ENCODE measurements around the gene ZNF814. TPM values are rescaled to one million over a fixed set of nuclear protein-coding genes. Genes with fewer than 3 reads are reported as not detected.
"Not testable (repeated sequence)": the region's sequence is repeated elsewhere in the genome, so short reads cannot be mapped to it uniquely, and the experiment has no call there.

Gene ZNF814
- total RNA-seq, 1 donor from 2014 or later = 11.2 TPM

DNA sequence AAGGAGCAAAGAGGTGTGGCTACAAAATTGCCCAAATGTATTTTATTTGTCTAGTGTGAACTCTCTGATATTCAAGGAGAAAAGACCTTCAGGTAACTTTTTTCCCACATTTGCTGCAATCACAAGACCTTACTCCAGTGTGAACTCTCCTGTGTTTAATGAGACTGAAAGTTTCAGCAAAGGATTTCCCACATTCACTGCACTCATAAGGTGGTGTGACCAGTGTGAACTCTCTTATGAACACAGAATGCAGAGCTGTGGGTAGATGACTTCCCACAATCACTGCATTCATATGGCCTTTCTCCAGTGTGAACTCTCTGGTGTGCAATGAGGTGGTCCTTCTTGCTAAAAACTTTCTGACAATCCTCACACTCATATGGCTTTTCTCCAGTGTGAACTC lies 16.4 kb downstream of the ZNF814 start:
- peaks cover 97% of the 10 kb centered on the region for H3K9me3 ChIP-seq (replicated peaks)
- intact Hi-C loops (cut with micrococcal nuclease) = no loop called here

GRCh38 chr19:57870225-57870624 lies 18.6 kb downstream of the ZNF814 start:
- no peak for DNase-seq
- H3K36me3 ChIP-seq = peaks cover 78% of the 10 kb centered on the region
- intact Hi-C loops (cut with micrococcal nuclease) = no loop called here
- no peaks in the 10 kb centered on the region for H3K27me3 ChIP-seq (ENCODE audit: low read depth)
- TF ChIP-seq, protein P1, sequence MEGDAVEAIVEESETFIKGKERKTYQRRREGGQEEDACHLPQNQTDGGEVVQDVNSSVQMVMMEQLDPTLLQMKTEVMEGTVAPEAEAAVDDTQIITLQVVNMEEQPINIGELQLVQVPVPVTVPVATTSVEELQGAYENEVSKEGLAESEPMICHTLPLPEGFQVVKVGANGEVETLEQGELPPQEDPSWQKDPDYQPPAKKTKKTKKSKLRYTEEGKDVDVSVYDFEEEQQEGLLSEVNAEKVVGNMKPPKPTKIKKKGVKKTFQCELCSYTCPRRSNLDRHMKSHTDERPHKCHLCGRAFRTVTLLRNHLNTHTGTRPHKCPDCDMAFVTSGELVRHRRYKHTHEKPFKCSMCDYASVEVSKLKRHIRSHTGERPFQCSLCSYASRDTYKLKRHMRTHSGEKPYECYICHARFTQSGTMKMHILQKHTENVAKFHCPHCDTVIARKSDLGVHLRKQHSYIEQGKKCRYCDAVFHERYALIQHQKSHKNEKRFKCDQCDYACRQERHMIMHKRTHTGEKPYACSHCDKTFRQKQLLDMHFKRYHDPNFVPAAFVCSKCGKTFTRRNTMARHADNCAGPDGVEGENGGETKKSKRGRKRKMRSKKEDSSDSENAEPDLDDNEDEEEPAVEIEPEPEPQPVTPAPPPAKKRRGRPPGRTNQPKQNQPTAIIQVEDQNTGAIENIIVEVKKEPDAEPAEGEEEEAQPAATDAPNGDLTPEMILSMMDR (IDR thresholded peaks at IDR 0.05; ENCODE audit: borderline replicate concordance) = no peak
- H3K4me1 ChIP-seq = peaks cover 8% of the 10 kb centered on the region
- peaks cover 97% of the 10 kb centered on the region for H3K9me3 ChIP-seq (replicated peaks)
- no peak overlapping the region for H3K4me3 ChIP-seq
- H3K27ac ChIP-seq (replicated peaks) = no peak overlapping the region

More for the DNA sequence above, 16.4 kb downstream of the ZNF814 start:
- H3K4me3 ChIP-seq = no peak overlapping the region
- H3K36me3 ChIP-seq = peaks cover 77% of the 10 kb centered on the region
- TF ChIP-seq, protein P1 (IDR thresholded peaks at IDR 0.05; ENCODE audit: borderline replicate concordance) = no peak
- no peak overlapping the region for H3K27ac ChIP-seq (replicated peaks)
- H3K27me3 ChIP-seq (ENCODE audit: low read depth) = no peaks in the 10 kb centered on the region
- DNase-seq = no peak
- H3K4me1 ChIP-seq = peaks cover 8% of the 10 kb centered on the region

DNA sequence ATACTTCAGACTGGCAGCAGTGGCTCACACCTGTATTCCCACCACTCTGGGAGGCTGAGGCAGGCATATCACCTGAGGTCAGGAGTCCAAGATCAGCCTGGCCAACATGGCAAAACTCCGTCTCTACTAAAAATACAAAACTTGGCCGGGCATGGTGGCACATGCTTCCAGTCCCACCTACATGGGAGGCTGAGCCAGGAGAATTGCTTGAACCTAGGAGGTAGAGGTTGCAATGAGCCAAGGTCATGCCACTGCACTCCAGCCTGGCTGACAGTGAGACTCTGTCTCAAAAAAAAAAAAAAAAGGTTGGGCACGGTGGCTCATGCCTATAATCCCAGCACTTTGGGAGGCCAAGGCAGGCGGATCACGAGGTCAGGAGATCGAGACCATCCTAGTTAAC lies 19.2 kb downstream of the ZNF814 start:
- intact Hi-C loops (cut with micrococcal nuclease); H3K27me3 ChIP-seq (ENCODE audit: low read depth); H3K4me1 ChIP-seq; H3K4me3 ChIP-seq; DNase-seq; H3K27ac ChIP-seq (replicated peaks): not testable (repeated sequence)
- H3K9me3 ChIP-seq (replicated peaks) = peaks cover 100% of the 10 kb centered on the region
- peaks cover 82% of the 10 kb centered on the region for H3K36me3 ChIP-seq

DNA sequence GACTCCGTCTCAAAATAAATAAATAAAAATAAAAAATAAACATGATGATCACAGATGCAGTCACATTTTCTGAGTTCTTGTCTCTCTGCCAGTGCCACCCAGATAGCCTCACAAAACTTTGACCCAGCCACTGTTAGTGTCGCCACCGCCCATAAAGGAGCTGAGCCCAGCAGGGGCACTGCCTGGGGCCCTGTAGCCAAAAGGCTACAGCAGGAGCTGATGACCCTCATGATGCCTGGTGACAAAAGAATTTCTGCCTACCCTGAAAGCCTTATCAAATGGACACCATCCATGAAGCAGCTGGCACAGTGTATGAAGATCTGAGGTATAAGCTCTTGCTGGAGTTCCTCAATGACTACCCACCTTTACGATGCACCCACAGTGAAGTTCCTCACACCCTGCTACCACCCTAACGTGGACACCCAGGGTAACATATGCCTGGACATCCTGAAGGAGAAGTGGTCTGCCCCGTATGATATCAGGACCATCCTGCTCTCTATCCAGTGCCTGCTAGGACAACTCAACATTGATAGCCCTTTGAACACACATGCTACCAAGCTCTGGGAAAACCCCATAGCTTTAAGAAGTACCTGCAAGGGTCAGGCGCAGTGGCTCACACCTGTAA lies 20.9 kb downstream of the ZNF814 start:
- no peak for DNase-seq
- peaks cover 95% of the 10 kb centered on the region for H3K9me3 ChIP-seq (replicated peaks)
- peaks cover 82% of the 10 kb centered on the region for H3K36me3 ChIP-seq
- no peak overlapping the region for H3K4me3 ChIP-seq
- intact Hi-C loops (cut with micrococcal nuclease) = no loop called here
- H3K4me1 ChIP-seq = peaks cover 8% of the 10 kb centered on the region
- H3K27ac ChIP-seq (replicated peaks) = no peak overlapping the region
- TF ChIP-seq, protein P1 (IDR thresholded peaks at IDR 0.05; ENCODE audit: borderline replicate concordance) = no peak
- no peaks in the 10 kb centered on the region for H3K27me3 ChIP-seq (ENCODE audit: low read depth)

DNA sequence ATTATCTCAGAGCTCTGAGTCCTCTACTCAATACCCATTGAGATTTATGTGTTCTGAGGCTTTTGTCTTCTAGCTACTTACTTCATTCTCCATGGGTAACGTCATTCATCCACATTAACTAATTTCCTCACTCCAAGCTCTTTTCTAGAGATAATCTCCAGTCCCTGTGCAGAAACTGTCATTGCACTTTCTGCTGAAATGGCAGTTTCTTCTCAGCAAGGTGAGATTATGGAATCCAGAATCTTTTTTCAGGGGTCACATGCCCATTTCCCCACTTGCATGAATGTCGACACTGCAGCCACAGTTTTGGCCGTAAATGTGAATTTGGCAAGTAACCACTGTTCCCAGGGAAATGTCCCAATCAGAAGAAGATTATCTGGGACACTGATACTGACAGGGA lies 26.5 kb downstream of the ZNF814 start:
- H3K27ac ChIP-seq (replicated peaks); H3K27me3 ChIP-seq (ENCODE audit: low read depth); H3K4me3 ChIP-seq; H3K4me1 ChIP-seq; DNase-seq; intact Hi-C loops (cut with micrococcal nuclease): not testable (repeated sequence)
- Histone ChIP-seq H3K9me3 (replicated peaks) (peaks cover 88% of the 10 kb centered on the region), H3K36me3 (peaks cover 97% of the 10 kb centered on the region)

DNA sequence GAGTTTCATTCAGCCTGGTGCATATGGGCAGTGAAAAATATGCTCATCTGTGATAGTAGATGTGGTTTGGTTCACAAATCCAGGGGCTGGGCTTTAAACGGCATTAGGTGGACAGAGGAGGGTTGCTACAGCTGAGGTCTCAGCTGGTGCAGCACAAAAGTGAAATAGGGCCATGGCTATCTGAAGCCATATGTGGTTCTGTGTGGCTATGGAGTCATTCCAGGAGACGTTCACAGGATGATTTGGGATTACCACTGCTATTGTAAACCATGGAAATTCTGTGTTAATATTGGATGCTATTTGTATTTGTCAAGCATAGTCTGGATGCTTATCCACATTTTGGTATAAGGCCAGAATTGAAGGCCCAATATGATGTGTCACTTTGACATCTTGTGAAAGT lies 34.7 kb downstream of the ZNF814 start:
- H3K27ac ChIP-seq (replicated peaks); H3K27me3 ChIP-seq (ENCODE audit: low read depth); H3K4me3 ChIP-seq; DNase-seq; intact Hi-C loops (cut with micrococcal nuclease): not testable (repeated sequence)
- Histone ChIP-seq H3K36me3 (peaks cover 57% of the 10 kb centered on the region), H3K4me1 (peaks cover 32% of the 10 kb centered on the region), H3K9me3 (replicated peaks) (peaks cover 23% of the 10 kb centered on the region)

- H3K27ac ChIP-seq (replicated peaks); H3K4me3 ChIP-seq; intact Hi-C loops (cut with micrococcal nuclease); H3K9me3 ChIP-seq (replicated peaks); DNase-seq; H3K27me3 ChIP-seq (ENCODE audit: low read depth): not testable (repeated sequence)
- Histone ChIP-seq H3K36me3 (peaks cover 39% of the 10 kb centered on the region), H3K4me1 (peaks cover 32% of the 10 kb centered on the region)
These were observed 36.8 kb downstream of the ZNF814 start for GRCh38 chr19:57851812-57852603.
